Activated naive CD4-positive, alpha-beta T cell treated with anti-CD3 and anti-CD28 coated beads, Interleukin-2, amount 10 ng/mL, durations not matched to agents 7 days and 5 days (primary cell): ENCODE data around the gene TMEM140.
"Not testable (repeated sequence)": the region's sequence is repeated elsewhere in the genome, so short reads cannot be mapped to it uniquely, and the experiment has no call there.

Experiments used
- CTCF ChIA-PET: fragments of 350-600 bp; sonication (Branson Sonifier 250); formaldehyde crosslinking; loops from one replicate; lab custom pipeline; 2021; ENCODE audit warnings: antibody characterized with exemption; lab: Charles Lee
- DNase-seq: peaks from one replicate; pipeline ENCODE4 v3.0.0-alpha.2; 2020
- H3K27ac Mint-ChIP-seq: one replicate; pipeline ENCODE4 v1.8.0; 2021; ENCODE audit warnings: mild to moderate bottlenecking, moderate library complexity, mixed read lengths
- H3K27me3 Mint-ChIP-seq: one replicate; pipeline ENCODE4 v1.8.0; 2021; ENCODE audit warnings: mild to moderate bottlenecking, mixed read lengths
- H3K36me3 Mint-ChIP-seq: one replicate; pipeline ENCODE4 v1.8.0; 2021; ENCODE audit warnings: mixed read lengths
- H3K4me1 Mint-ChIP-seq: one replicate; pipeline ENCODE4 v1.8.0; 2021; ENCODE audit warnings: mixed read lengths
- H3K4me3 Mint-ChIP-seq: one replicate; pipeline ENCODE4 v1.8.0; 2021; ENCODE audit warnings: mild to moderate bottlenecking, moderate library complexity, mixed read lengths
- H3K9me3 Mint-ChIP-seq: one replicate; pipeline ENCODE4 v1.8.0; 2021; ENCODE audit warnings: mixed read lengths

Gene TMEM140

DNA sequence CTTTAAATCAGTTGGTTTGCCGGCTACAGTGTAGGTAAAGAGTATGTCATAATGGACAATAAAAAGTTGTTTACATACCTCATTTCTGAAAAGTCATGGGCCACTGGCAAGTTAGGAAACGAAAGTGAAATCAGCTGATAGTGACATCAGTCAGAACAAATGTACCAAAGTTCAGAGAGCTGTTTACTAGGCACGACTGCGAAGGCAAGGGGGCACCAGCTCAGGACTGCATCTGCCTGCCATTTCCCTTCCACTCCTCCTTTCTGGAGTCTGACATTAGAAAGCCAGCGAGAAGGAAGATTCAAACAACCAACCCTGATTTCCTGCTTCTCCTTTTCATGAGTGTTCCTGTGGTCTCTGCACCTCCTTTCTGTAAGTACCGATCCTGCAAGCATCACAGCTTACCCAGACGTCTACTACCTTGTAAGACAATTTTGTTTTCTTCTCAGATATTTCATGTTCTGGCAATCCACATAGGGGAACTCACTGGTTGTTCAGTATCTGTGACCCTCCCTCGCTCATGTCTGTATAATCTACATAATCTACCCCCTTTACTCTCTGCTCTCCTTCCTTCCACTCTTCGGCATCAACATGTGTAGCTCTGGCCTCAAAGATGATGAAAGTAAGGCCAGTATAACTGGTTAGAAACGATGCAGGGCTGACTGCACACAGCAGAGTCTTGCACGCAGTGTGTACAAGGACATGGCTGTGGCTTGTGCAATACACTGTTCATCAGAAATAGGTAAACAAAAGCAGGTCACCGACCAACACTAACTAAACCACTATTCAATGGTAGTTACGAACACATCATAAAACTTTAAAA is at the start of gene TMEM140:
Gene TMEM140, plus strand, starts transcription at position 174 of the 823 bp plus-strand sequence. CDS start 16,370 bp downstream, outside the sequence.
- no peaks in the 10 kb centered on the region for H3K27me3 Mint-ChIP-seq
- H3K4me1 Mint-ChIP-seq = peaks cover 60% of the 10 kb centered on the region
- H3K4me3 Mint-ChIP-seq = peak within 1 kb of the TSS; percentile 80
- peaks cover 31% of the 10 kb centered on the region for H3K36me3 Mint-ChIP-seq
- peak; percentile 77 for DNase-seq
- peak within 1 kb of the TSS; percentile 96 for H3K27ac Mint-ChIP-seq
- CTCF ChIA-PET = interaction anchor here (0.7 to 5.8 kb wide), 10 partner anchors 10 to 715 kb away, joined by 3 to 59 read pairs (median 4); partner anchors contain the start of genes AGBL3 and CYREN
- peaks cover 4% of the 10 kb centered on the region for H3K9me3 Mint-ChIP-seq

GRCh38 chr7:135098391-135098790 is 49.5 kb upstream of the TMEM140 start:
- Mint-ChIP-seq H3K4me1 (no peaks in the 10 kb centered on the region), H3K27ac (no peak overlapping the region), H3K4me3 (no peak overlapping the region), H3K9me3 (peaks cover 6% of the 10 kb centered on the region), H3K27me3 (no peaks in the 10 kb centered on the region), H3K36me3 (no peaks in the 10 kb centered on the region)
- CTCF ChIA-PET = no interaction called here
- DNase-seq = no peak

DNA sequence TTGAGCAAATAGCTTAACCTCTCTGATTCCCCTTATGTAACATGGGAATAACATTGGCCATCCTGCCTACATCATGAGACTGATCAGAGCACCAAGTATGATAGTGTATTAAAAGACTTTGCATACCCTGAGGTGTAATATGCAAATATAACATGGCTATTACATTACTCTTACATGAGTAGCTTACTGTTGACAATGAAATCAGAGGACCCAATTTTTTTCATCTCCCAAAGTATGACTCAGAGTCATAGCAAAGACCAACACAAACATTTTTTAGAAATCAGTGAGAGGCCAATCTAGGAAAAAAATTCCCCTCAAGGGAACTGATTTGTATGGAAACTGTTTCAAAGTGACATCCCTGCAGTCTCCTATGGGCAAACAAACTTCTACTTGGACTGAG is 47.0 kb upstream of the TMEM140 start:
- no peak for DNase-seq
- CTCF ChIA-PET = no interaction called here
- H3K4me1 Mint-ChIP-seq = no peaks in the 10 kb centered on the region
- H3K27me3 Mint-ChIP-seq = no peaks in the 10 kb centered on the region
- peaks cover 6% of the 10 kb centered on the region for H3K9me3 Mint-ChIP-seq
- no peak overlapping the region for H3K27ac Mint-ChIP-seq
- no peak overlapping the region for H3K4me3 Mint-ChIP-seq
- no peaks in the 10 kb centered on the region for H3K36me3 Mint-ChIP-seq

- Mint-ChIP-seq H3K4me1 (no peaks in the 10 kb centered on the region), H3K36me3 (no peaks in the 10 kb centered on the region), H3K27ac (no peak overlapping the region), H3K9me3 (peaks cover 6% of the 10 kb centered on the region), H3K4me3 (no peak overlapping the region), H3K27me3 (no peaks in the 10 kb centered on the region)
- CTCF ChIA-PET = no interaction called here
- DNase-seq = no peak
Observed at GRCh38 chr7:135102372-135102771, 45.5 kb upstream of the TMEM140 start.

DNA sequence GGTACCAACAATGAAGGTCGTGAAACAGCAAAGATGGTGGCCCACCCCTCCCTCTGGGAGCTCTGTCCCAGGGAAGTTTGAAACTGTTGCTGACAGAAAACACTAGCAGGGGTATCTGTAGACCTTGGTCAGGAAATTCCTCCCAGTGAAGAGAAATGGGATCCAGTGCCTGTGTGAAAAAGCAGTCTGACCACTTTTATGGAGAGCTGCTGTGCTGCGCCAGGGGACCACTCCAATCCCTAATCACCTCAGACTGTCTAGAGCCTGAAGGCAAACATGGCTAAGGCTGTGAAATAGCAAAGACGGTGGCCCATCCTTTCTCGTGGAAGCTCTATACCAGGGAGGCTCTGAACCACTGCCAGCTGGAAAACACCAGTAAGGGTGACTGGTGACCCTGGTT is 38.3 kb upstream of the TMEM140 start:
- H3K27ac Mint-ChIP-seq = no peak overlapping the region

DNA sequence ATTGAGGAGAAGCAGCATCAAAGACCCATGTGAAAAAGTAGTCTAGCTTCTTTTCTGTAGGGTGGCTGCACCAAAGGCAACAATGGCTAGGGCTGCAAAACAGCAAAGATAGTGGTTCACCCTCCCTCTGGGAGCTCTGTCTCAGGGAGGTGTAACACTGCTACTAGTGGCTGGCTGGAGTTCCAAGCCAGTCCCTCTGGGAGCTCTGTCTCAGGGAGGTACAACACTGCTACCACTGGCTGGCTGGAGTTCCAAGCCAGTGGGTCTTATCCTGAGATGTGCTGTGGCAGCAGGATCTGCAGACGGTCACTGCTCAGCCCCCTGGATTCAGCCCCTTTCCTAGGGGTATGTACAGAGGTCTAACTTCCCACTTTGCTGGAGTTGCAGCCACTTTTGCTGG is 37.9 kb upstream of the TMEM140 start:
- Mint-ChIP-seq H3K9me3 (no peaks in the 10 kb centered on the region), H3K36me3 (no peaks in the 10 kb centered on the region), H3K4me1 (no peaks in the 10 kb centered on the region), H3K4me3 (no peak overlapping the region), H3K27ac (no peak overlapping the region), H3K27me3 (no peaks in the 10 kb centered on the region)
- no peak for DNase-seq
- CTCF ChIA-PET = no interaction called here

More for the DNA sequence above, 38.3 kb upstream of the TMEM140 start:
- DNase-seq = no peak
- CTCF ChIA-PET = no interaction called here
- H3K9me3 Mint-ChIP-seq = no peaks in the 10 kb centered on the region
- no peaks in the 10 kb centered on the region for H3K27me3 Mint-ChIP-seq
- no peaks in the 10 kb centered on the region for H3K4me1 Mint-ChIP-seq
- no peak overlapping the region for H3K4me3 Mint-ChIP-seq
- no peaks in the 10 kb centered on the region for H3K36me3 Mint-ChIP-seq

- Mint-ChIP-seq H3K4me3 (no peak overlapping the region), H3K4me1 (no peaks in the 10 kb centered on the region), H3K36me3 (no peaks in the 10 kb centered on the region), H3K9me3 (no peaks in the 10 kb centered on the region), H3K27me3 (no peaks in the 10 kb centered on the region), H3K27ac (no peak overlapping the region)
- DNase-seq = no peak
- CTCF ChIA-PET = no interaction called here
Observed at GRCh38 chr7:135111379-135111778, 36.5 kb upstream of the TMEM140 start.

- DNase-seq = no peak
- Mint-ChIP-seq H3K4me1 (no peaks in the 10 kb centered on the region), H3K27me3 (no peaks in the 10 kb centered on the region), H3K4me3 (no peak overlapping the region), H3K36me3 (no peaks in the 10 kb centered on the region), H3K9me3 (no peaks in the 10 kb centered on the region), H3K27ac (no peak overlapping the region)
- CTCF ChIA-PET = no interaction called here
Observed at GRCh38 chr7:135114622-135115021, 33.2 kb upstream of the TMEM140 start.

DNA sequence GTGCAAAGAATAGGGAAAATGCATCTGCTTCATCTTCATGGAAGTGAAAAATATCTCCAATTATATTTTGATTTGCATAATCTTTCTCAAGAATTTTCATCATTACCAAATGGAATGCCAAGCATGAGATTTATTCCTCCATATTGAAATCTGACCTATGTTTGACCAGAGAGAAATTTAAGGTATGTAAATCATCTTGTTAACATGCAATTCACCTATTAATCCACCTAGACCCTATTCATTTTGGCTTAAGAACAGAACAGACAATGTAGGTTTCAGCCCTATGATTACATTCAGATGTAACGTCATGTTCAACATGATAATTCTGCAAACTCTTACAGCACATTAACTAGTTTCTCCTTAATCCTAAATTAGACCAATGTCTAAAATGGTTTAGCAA is 30.8 kb upstream of the TMEM140 start:
- no peaks in the 10 kb centered on the region for H3K27me3 Mint-ChIP-seq
- no peak overlapping the region for H3K4me3 Mint-ChIP-seq
- no peak for DNase-seq
- CTCF ChIA-PET = no interaction called here
- no peak overlapping the region for H3K27ac Mint-ChIP-seq
- H3K36me3 Mint-ChIP-seq = peaks cover 3% of the 10 kb centered on the region
- H3K9me3 Mint-ChIP-seq = peaks cover 6% of the 10 kb centered on the region
- H3K4me1 Mint-ChIP-seq = no peaks in the 10 kb centered on the region

- no peak overlapping the region for H3K27ac Mint-ChIP-seq
- H3K27me3 Mint-ChIP-seq = no peaks in the 10 kb centered on the region
- peaks cover 9% of the 10 kb centered on the region for H3K9me3 Mint-ChIP-seq
- no peaks in the 10 kb centered on the region for H3K4me1 Mint-ChIP-seq
- CTCF ChIA-PET = no interaction called here
- H3K4me3 Mint-ChIP-seq = no peak overlapping the region
- peaks cover 3% of the 10 kb centered on the region for H3K36me3 Mint-ChIP-seq
- DNase-seq = no peak
Observed at GRCh38 chr7:135121868-135122267, 26.0 kb upstream of the TMEM140 start.

DNA sequence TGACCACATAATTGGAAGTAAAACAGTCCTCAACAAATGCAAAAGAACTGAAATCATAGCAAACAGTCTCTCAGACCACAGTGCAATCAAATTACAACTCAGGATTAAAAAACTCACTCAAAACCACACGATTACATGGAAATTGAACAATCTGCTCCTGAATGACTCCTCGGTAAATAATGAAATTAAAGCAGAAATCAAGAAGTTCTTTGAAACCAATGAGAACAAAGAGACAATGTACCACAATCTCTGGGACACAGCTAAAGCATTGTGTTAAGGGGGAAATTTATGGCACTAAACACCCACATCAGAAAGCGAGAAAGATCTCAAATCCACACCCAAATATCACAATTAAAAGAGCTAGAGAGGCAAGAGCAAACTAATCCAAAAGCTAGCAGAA is 23.2 kb upstream of the TMEM140 start:
- H3K9me3 Mint-ChIP-seq, H3K4me3 Mint-ChIP-seq, H3K4me1 Mint-ChIP-seq, H3K27me3 Mint-ChIP-seq, H3K36me3 Mint-ChIP-seq, CTCF ChIA-PET, DNase-seq, H3K27ac Mint-ChIP-seq: not testable (repeated sequence)

- H3K4me1 Mint-ChIP-seq = no peaks in the 10 kb centered on the region
- CTCF ChIA-PET = no interaction called here
- DNase-seq = no peak
- no peaks in the 10 kb centered on the region for H3K27me3 Mint-ChIP-seq
- peaks cover 2% of the 10 kb centered on the region for H3K36me3 Mint-ChIP-seq
- H3K4me3 Mint-ChIP-seq = no peak overlapping the region
- no peaks in the 10 kb centered on the region for H3K9me3 Mint-ChIP-seq
- H3K27ac Mint-ChIP-seq = no peak overlapping the region
Observed at GRCh38 chr7:135128931-135129330, 18.9 kb upstream of the TMEM140 start.

GRCh38 chr7:135129579-135129978 is 18.3 kb upstream of the TMEM140 start:
- Mint-ChIP-seq H3K36me3 (peaks cover 2% of the 10 kb centered on the region), H3K4me1 (no peaks in the 10 kb centered on the region), H3K9me3 (no peaks in the 10 kb centered on the region), H3K27me3 (no peaks in the 10 kb centered on the region), H3K4me3 (no peak overlapping the region), H3K27ac (no peak overlapping the region)
- no peak for DNase-seq
- CTCF ChIA-PET = no interaction called here

DNA sequence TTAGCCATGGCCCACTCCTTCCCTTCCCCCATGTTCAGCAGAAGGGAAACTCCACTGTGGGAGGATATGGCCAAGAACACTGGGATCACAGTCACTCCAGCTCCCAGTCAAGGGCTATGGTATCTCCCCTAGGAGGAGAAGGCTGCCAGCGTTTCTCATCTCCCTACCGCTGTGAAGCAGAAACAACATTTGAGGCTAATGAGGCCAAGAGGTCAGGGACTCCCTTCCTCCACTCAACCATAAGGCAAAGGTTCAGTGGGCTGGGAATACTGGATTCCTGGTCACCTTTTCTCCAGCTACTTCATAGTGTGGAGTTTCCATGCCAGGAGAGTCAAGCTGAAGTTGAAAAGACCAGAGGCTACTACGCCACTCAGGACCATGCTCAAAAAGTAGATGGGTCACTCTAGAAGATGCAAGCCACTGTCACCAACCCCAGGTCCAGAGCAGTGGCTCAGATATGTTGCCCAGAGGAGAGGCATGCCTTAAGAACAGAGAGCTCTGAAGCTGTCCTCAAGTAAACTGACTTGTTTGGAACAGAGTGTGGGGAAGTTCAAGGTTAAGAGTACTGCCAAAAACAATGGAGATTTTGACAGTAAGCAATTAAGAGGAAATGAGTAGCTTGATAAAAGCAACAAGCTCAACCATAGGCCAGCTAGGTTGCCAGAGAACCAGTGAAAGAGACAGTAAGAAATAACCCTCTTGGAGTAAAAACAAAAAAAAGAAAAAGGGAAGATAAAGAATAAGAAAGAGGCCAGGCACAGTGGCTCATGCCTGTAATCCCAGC is 3.8 kb upstream of the TMEM140 start:
- Mint-ChIP-seq H3K36me3 (peaks cover 3% of the 10 kb centered on the region), H3K9me3 (no peaks in the 10 kb centered on the region), H3K4me3 (no peak overlapping the region), H3K4me1 (peaks cover 26% of the 10 kb centered on the region), H3K27me3 (no peaks in the 10 kb centered on the region), H3K27ac (no peak overlapping the region)
- DNase-seq = no peak
- CTCF ChIA-PET = interaction anchor here (1.8 kb wide), 1 partner anchor 158 kb away, joined by 5 read pairs; the partner anchor contains the start of gene AGBL3
